Measurements from ENCODE around the gene POLR2I.
"Not testable (repeated sequence)": the region's sequence is repeated elsewhere in the genome, so short reads cannot be mapped to it uniquely, and the experiment has no call there.

Gene POLR2I

GRCh38 chr19:36072081-36072480 is 42.6 kb downstream of the POLR2I start:
- Histone ChIP-seq H3K27ac (no peak overlapping the region), H3K4me3 (no peak overlapping the region), H3K9me3 (ENCODE audit: low read depth, low read length) (no peaks in the 10 kb centered on the region), H3K36me3 (ENCODE audit: insufficient read depth, low read length) (peaks cover 41% of the 10 kb centered on the region; the same call in 1 of the 2 replicates), H3K9ac (ENCODE audit: insufficient read length) (no peak overlapping the region)
- DNase-seq (ENCODE audit: low read depth, low spot score) = no peak
- TF ChIP-seq FOXP2 (optimal IDR thresholded peaks at IDR 0.05; ENCODE audit: control extremely low read depth, extremely low read length, insufficient read depth) (no peak), EZH2 (IDR thresholded peaks at IDR 0.05) (no peak), POLR2AphosphoS5 (IDR thresholded peaks at IDR 0.05; ENCODE audit: borderline replicate concordance, low read depth, low read length) (no peak)

- DNase-seq (ENCODE audit: low read depth, low spot score); H3K9ac ChIP-seq (ENCODE audit: insufficient read length); H3K4me3 ChIP-seq; H3K27ac ChIP-seq; H3K9me3 ChIP-seq (ENCODE audit: low read depth, low read length): not testable (repeated sequence)
- H3K36me3 ChIP-seq (ENCODE audit: insufficient read depth, low read length) = peaks cover 37% of the 10 kb centered on the region; the same call in 1 of the 2 replicates
Measured at GRCh38 chr19:36068810-36069499, 45.7 kb downstream of the POLR2I start.

- no peak overlapping the region for H3K9ac ChIP-seq (ENCODE audit: insufficient read length)
- no peak overlapping the region for H3K4me3 ChIP-seq
- no peak for DNase-seq (ENCODE audit: low read depth, low spot score)
- TF ChIP-seq POLR2AphosphoS5 (IDR thresholded peaks at IDR 0.05; ENCODE audit: borderline replicate concordance, low read depth, low read length) (no peak), FOXP2 (optimal IDR thresholded peaks at IDR 0.05; ENCODE audit: control extremely low read depth, extremely low read length, insufficient read depth) (no peak), EZH2 (IDR thresholded peaks at IDR 0.05) (no peak)
- no peak overlapping the region for H3K27ac ChIP-seq
- no peaks in the 10 kb centered on the region for H3K9me3 ChIP-seq (ENCODE audit: low read depth, low read length)
- peaks cover 27% of the 10 kb centered on the region; the same call in 1 of the 2 replicates for H3K36me3 ChIP-seq (ENCODE audit: insufficient read depth, low read length)
Measured at GRCh38 chr19:36067681-36068080, 47.0 kb downstream of the POLR2I start.

- Histone ChIP-seq H3K9me3 (ENCODE audit: low read depth, low read length) (no peaks in the 10 kb centered on the region), H3K36me3 (ENCODE audit: insufficient read depth, low read length) (peaks cover 34% of the 10 kb centered on the region; the same call in 1 of the 2 replicates), H3K9ac (ENCODE audit: insufficient read length) (no peak overlapping the region), H3K27ac (no peak overlapping the region), H3K4me3 (no peak overlapping the region)
- DNase-seq (ENCODE audit: low read depth, low spot score) = no peak
- no peak for TF ChIP-seq FOXP2 (optimal IDR thresholded peaks at IDR 0.05; ENCODE audit: control extremely low read depth, extremely low read length, insufficient read depth)
- TF ChIP-seq POLR2AphosphoS5 (IDR thresholded peaks at IDR 0.05; ENCODE audit: borderline replicate concordance, low read depth, low read length) = no peak
- TF ChIP-seq EZH2 (IDR thresholded peaks at IDR 0.05) = no peak
Measured at GRCh38 chr19:36064826-36065225, 49.8 kb downstream of the POLR2I start.
